Measurements from ENCODE around the gene MANBA.
"Not testable (repeated sequence)": the region's sequence is repeated elsewhere in the genome, so short reads cannot be mapped to it uniquely, and the experiment has no call there.

MANBA gene

GRCh38 chr4:102625232-102625930 lies 135.4 kb downstream of the MANBA start:
- peak in 1 of 2 donors; percentile 56 for DNase-seq (ENCODE audit: extremely low read depth in 1 of 2, low read depth in 1 of 2)

- no peak for DNase-seq (ENCODE audit: extremely low read depth in 1 of 2, low read depth in 1 of 2)
Observed at GRCh38 chr4:102624505-102624904, 136.3 kb downstream of the MANBA start.

GRCh38 chr4:102623622-102624021 lies 137.1 kb downstream of the MANBA start:
- DNase-seq (ENCODE audit: extremely low read depth in 1 of 2, low read depth in 1 of 2): no peak

- no peak for DNase-seq (ENCODE audit: extremely low read depth in 1 of 2, low read depth in 1 of 2)
Observed at GRCh38 chr4:102620697-102621497, 139.9 kb downstream of the MANBA start.

GRCh38 chr4:102619776-102620631 lies 140.8 kb downstream of the MANBA start:
- DNase-seq (ENCODE audit: extremely low read depth in 1 of 2, low read depth in 1 of 2): peak in 1 of 2 donors; percentile 44

GRCh38 chr4:102619021-102619420 lies 141.7 kb downstream of the MANBA start:
- DNase-seq (ENCODE audit: extremely low read depth in 1 of 2, low read depth in 1 of 2): not testable (repeated sequence)

- peak in 1 of 2 donors; percentile 29 for DNase-seq (ENCODE audit: extremely low read depth in 1 of 2, low read depth in 1 of 2)
Observed at GRCh38 chr4:102616636-102617035, 144.1 kb downstream of the MANBA start.

GRCh38 chr4:102614801-102615200 lies 146.0 kb downstream of the MANBA start:
- no peak for DNase-seq (ENCODE audit: extremely low read depth in 1 of 2, low read depth in 1 of 2)

- DNase-seq (ENCODE audit: extremely low read depth in 1 of 2, low read depth in 1 of 2): peak in 1 of 2 donors; percentile 28
Observed at GRCh38 chr4:102612824-102613366, 147.9 kb downstream of the MANBA start.

GRCh38 chr4:102612210-102612609 lies 148.6 kb downstream of the MANBA start:
- DNase-seq (ENCODE audit: extremely low read depth in 1 of 2, low read depth in 1 of 2): no peak

- no peak for DNase-seq (ENCODE audit: extremely low read depth in 1 of 2, low read depth in 1 of 2)
Observed at GRCh38 chr4:102610476-102610875, 150.3 kb downstream of the MANBA start.

- DNase-seq (ENCODE audit: extremely low read depth in 1 of 2, low read depth in 1 of 2): no peak
Observed at GRCh38 chr4:102610007-102610406, 150.8 kb downstream of the MANBA start.

- DNase-seq (ENCODE audit: extremely low read depth in 1 of 2, low read depth in 1 of 2): no peak
Observed at GRCh38 chr4:102608190-102608589, 152.6 kb downstream of the MANBA start.

- DNase-seq (ENCODE audit: extremely low read depth in 1 of 2, low read depth in 1 of 2): no peak
Observed at GRCh38 chr4:102606846-102607450, 153.8 kb downstream of the MANBA start.

- no peak for DNase-seq (ENCODE audit: extremely low read depth in 1 of 2, low read depth in 1 of 2)
Observed at GRCh38 chr4:102606261-102606660, 154.5 kb downstream of the MANBA start.

GRCh38 chr4:102604222-102604940 lies 156.4 kb downstream of the MANBA start:
- DNase-seq (ENCODE audit: extremely low read depth in 1 of 2, low read depth in 1 of 2): no peak

GRCh38 chr4:102601586-102602227 lies 159.1 kb downstream of the MANBA start:
- DNase-seq (ENCODE audit: extremely low read depth in 1 of 2, low read depth in 1 of 2): no peak

- DNase-seq (ENCODE audit: extremely low read depth in 1 of 2, low read depth in 1 of 2): no peak
Observed at GRCh38 chr4:102600689-102601088, 160.1 kb downstream of the MANBA start.

- DNase-seq (ENCODE audit: extremely low read depth in 1 of 2, low read depth in 1 of 2): no peak
Observed at GRCh38 chr4:102599886-102600285, 160.9 kb downstream of the MANBA start.

All from stimulated activated CD8-positive, alpha-beta memory T cell treated with anti-CD3 and anti-CD28 coated beads, Interleukin-7, amount 100 ng/mL, for 48 hours (primary cell).